ENCODE data around the gene CORIN.

CORIN gene

DNA sequence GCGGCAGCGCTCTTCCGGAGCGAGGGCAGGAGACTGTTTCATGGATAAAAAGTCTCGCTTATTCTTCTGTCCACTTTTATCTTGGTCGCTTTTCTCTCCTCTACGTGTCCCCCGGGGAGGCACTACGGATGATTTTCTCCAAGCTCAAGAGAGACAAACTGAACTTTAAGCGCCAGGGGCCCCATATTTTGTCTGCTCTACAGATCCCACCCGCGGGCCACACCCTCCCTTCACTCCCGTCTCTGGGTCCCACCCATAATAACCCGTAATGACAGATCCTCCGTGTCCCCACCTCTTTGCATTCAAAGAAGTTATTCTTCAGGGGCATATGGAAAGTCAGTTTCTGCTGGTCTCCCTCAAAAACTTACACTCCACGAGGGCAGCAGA lies at the start of gene CORIN:
CORIN (minus strand) TSS at position 160 of the 387 bp plus-strand sequence; CDS start at position 42, 118 bp downstream.
- no peak for DNase-seq (ENCODE audit: low read depth in 2 of 2)

- DNase-seq (ENCODE audit: low read depth in 2 of 2), result no peak
These were observed 44.4 kb upstream of the CORIN start for GRCh38 chr4:47882228-47882627.

GRCh38 chr4:47879458-47879857 lies 41.6 kb upstream of the CORIN start:
- no peak for DNase-seq (ENCODE audit: low read depth in 2 of 2)

- no peak for DNase-seq (ENCODE audit: low read depth in 2 of 2)
These were observed 39.1 kb upstream of the CORIN start for GRCh38 chr4:47876784-47877546.

GRCh38 chr4:47876310-47876709 lies 38.4 kb upstream of the CORIN start:
- no peak for DNase-seq (ENCODE audit: low read depth in 2 of 2)

- no peak for DNase-seq (ENCODE audit: low read depth in 2 of 2)
These were observed 36.1 kb upstream of the CORIN start for GRCh38 chr4:47873877-47874541.

DNA sequence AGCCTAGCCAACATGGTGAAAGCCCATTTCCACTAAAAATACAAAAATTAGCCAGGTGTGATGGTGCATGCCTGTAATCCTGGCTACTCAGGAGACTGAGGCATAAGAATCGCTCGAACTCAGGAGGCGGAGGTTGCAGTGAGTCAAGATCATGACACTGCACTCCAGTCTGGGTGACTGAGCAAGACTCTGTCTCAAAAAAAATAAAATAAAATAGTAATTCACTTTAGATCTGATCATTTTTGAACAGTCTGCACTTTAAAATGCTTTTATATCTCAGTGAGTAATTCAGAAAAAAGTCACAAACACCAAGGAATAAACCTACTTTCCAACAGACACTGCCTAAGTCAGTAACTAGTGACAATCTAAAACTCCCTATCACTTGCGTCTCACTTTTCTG lies 25.6 kb upstream of the CORIN start:
- no peak for DNase-seq (ENCODE audit: low read depth in 2 of 2)

GRCh38 chr4:47862297-47862696 lies 24.4 kb upstream of the CORIN start:
- DNase-seq (ENCODE audit: low read depth in 2 of 2), result no peak

DNA sequence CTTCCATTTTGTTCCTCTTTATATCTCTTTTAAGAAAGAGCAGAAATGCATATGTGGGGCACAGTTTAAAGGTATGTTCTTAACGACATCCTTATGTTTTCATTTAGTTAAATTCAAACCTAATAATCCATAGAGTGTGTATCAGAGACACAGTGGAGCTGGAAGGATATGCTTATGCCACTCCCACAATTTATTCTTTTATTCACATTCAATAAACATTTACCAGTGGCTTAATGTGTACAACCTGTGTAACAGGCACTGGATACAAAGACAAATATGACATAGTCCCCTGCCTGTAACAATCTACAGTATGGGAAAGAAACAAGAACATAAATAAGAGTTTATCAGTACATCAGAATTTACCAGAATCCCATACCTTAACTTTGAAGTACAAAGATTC lies 22.4 kb upstream of the CORIN start:
- no peak for DNase-seq (ENCODE audit: low read depth in 2 of 2)

DNA sequence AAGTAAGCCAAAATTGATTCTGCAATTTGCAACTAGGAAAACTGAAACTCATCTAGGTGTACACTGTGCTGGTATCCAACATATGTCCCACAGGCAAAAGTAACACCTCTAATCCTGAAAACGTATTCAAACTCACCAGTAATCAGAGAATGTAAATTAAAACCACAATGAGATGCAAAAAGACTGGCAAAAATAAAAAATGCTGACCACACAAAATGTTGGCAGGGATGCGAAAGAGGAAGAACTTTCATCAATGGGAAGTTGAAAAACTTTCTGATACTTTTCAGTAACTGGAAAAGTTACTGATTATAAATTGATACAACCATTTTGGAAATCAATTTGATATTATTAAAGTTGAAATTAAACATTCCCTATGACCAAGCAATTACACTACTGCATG lies 20.1 kb upstream of the CORIN start:
- DNase-seq (ENCODE audit: low read depth in 2 of 2), result no peak

GRCh38 chr4:47856713-47857112 lies 18.8 kb upstream of the CORIN start:
- DNase-seq (ENCODE audit: low read depth in 2 of 2), result no peak

DNA sequence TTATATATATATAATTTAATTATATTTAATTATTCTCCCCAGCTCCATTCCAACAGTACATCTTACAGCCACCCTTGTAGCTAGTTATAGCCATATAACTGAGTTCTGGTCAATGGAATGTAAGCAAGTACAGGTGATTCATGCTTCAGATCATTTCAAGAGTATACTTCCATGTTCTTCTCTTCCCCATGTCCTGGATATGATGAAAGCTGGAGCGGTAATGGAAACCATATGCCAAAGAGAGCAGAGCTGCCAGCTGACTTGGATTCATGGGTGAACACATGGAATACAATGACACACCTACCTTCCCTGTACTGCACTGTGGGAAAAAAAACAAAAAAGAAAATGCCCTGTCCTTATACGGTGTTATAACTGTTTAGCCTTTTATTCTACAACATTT lies 17.5 kb upstream of the CORIN start:
- no peak for DNase-seq (ENCODE audit: low read depth in 2 of 2)

- no peak for DNase-seq (ENCODE audit: low read depth in 2 of 2)
These were observed 14.3 kb upstream of the CORIN start for GRCh38 chr4:47852136-47852535.

- DNase-seq (ENCODE audit: low read depth in 2 of 2), result no peak
These were observed 11.6 kb upstream of the CORIN start for GRCh38 chr4:47849466-47849865.

- no peak for DNase-seq (ENCODE audit: low read depth in 2 of 2)
These were observed 10.2 kb upstream of the CORIN start for GRCh38 chr4:47848041-47848440.

DNA sequence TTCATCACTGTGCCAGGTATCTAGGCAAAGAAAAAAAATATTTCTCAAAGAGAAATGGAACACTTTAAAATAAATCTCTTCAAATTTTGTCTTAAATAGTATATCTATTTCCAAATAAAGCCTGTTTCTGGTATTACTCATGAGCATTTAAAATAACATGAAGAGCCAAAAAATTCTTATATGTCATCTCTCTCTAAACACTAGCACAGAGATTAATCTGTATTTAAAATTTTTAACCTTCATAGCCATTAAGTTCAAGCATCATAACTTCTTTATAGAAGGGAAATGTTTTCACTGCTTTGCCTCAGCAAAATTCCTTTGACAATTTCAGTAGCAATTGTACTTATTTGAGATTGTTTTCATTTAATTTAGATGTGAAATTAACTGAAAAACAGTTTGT lies 5.1 kb upstream of the CORIN start:
- no peak for DNase-seq (ENCODE audit: low read depth in 2 of 2)

DNA sequence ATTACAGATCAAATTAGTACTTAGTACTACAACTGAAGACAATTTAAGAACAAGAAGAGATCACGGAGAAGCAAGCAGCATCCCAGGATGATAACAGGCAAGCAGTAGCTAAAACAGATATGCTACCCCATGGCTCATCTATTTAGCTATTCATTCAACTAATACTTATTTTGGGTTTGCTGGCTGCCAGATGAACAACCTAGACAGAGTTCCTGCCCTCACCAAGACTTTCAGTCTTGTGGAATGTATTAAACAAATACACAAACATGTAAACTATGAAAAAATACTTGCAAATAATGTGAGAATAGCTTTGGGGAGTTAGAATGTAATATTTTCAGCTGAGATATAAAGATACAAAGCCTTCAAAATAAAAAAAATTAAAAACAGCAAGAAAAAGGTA lies 2.4 kb upstream of the CORIN start:
- no peak for DNase-seq (ENCODE audit: low read depth in 2 of 2)

DNA sequence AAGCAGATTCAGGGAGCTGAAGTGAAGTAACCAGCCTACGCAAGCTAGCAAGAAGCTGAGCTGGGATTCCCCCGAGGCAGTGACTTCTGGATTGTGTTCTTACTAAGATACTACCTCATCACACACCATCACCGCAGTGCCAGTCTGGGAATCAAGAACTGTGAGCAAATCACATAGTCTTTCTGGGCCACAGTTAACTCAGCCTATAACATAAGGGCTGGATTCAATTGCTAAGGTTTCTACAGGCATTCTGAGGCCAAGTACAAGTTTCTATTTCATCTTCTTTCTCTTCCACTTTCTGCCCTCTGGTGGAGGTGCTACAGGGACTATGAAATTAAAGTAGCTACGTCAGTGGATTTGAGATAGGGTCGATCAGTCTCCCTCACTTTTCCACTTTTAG lies 1.4 kb upstream of the CORIN start:
- no peak for DNase-seq (ENCODE audit: low read depth in 2 of 2)

- no peak for DNase-seq (ENCODE audit: low read depth in 2 of 2)
These were observed 578 bp upstream of the CORIN start for GRCh38 chr4:47838445-47838844.

- DNase-seq (ENCODE audit: low read depth in 2 of 2), result peak in 1 of 2 donors; percentile 13
These were observed 566 bp downstream of the CORIN start for GRCh38 chr4:47837094-47837907.

DNA sequence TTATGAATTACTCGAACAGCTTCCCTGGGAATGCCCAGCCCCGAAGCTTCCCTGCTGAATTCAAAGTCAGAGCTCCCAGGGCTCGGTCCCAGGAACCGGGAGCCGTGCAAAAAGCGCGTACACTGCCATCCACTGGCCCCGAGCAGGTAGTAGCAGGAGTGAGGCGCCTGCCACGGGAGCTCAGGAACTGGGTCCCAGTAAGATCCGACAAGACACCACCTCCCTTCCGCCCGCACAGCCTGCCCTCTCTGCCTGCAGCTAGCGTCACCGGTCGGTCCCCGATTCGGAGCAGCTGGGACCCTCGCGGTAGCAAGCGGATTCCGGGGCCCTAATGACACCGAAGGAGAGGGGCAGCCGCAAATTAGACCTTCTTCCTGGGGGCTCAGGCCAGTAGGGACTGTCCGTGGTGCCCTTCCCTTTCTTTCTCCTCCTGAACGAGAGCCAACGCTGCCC lies 1.2 kb downstream of the CORIN start:
- peak in 1 of 2 donors; percentile 6 for DNase-seq (ENCODE audit: low read depth in 2 of 2)

GRCh38 chr4:47835494-47835893 lies 2.4 kb downstream of the CORIN start:
- DNase-seq (ENCODE audit: low read depth in 2 of 2), result no peak
